ENCODE results near the gene AFAP1.

Gene AFAP1

GRCh38 chr4:7810783-7811535 is 128.7 kb downstream of the AFAP1 start:
- no peak for TF ChIP-seq CTCF (IDR thresholded peaks at IDR 0.05)
- H3K79me2 ChIP-seq, result no peaks in the 10 kb centered on the region
- no peak overlapping the region for H3K4me2 ChIP-seq (ENCODE audit: low read length)
- no peaks in the 10 kb centered on the region for H3K4me1 ChIP-seq
- no peaks in the 10 kb centered on the region for H3K36me3 ChIP-seq (ENCODE audit: control insufficient read depth, insufficient read depth, low read length)
- H3K4me3 ChIP-seq (ENCODE audit: low read depth, low read length), result no peak overlapping the region
- no peak overlapping the region for H2AFZ ChIP-seq
- no peaks in the 10 kb centered on the region for H3K27me3 ChIP-seq (ENCODE audit: control insufficient read depth, insufficient read depth, low read length)
- H3K9me3 ChIP-seq (ENCODE audit: control insufficient read depth, low read length), result no peaks in the 10 kb centered on the region
- no peak overlapping the region for H3K27ac ChIP-seq
- H3K9ac ChIP-seq, result no peak overlapping the region

- Histone ChIP-seq H3K79me2 (no peaks in the 10 kb centered on the region), H3K4me2 (ENCODE audit: low read length) (no peak overlapping the region), H3K4me3 (ENCODE audit: low read depth, low read length) (no peak overlapping the region), H2AFZ (no peak overlapping the region), H3K9me3 (ENCODE audit: control insufficient read depth, low read length) (no peaks in the 10 kb centered on the region), H3K27me3 (ENCODE audit: control insufficient read depth, insufficient read depth, low read length) (no peaks in the 10 kb centered on the region), H3K9ac (no peak overlapping the region), H3K36me3 (ENCODE audit: control insufficient read depth, insufficient read depth, low read length) (no peaks in the 10 kb centered on the region), H3K4me1 (no peaks in the 10 kb centered on the region), H3K27ac (no peak overlapping the region)
- TF ChIP-seq CTCF (IDR thresholded peaks at IDR 0.05), result no peak
These were observed 130.9 kb downstream of the AFAP1 start for GRCh38 chr4:7808752-7809151.

GRCh38 chr4:7808181-7808580 is 131.5 kb downstream of the AFAP1 start:
- H3K79me2 ChIP-seq, result no peaks in the 10 kb centered on the region
- no peaks in the 10 kb centered on the region for H3K4me1 ChIP-seq
- H3K9ac ChIP-seq, result no peak overlapping the region
- no peak overlapping the region for H3K4me3 ChIP-seq (ENCODE audit: low read depth, low read length)
- no peaks in the 10 kb centered on the region for H3K27me3 ChIP-seq (ENCODE audit: control insufficient read depth, insufficient read depth, low read length)
- TF ChIP-seq CTCF (IDR thresholded peaks at IDR 0.05), result no peak
- H2AFZ ChIP-seq, result no peak overlapping the region
- no peak overlapping the region for H3K27ac ChIP-seq
- H3K36me3 ChIP-seq (ENCODE audit: control insufficient read depth, insufficient read depth, low read length), result no peaks in the 10 kb centered on the region
- no peak overlapping the region for H3K4me2 ChIP-seq (ENCODE audit: low read length)
- no peaks in the 10 kb centered on the region for H3K9me3 ChIP-seq (ENCODE audit: control insufficient read depth, low read length)

GRCh38 chr4:7807351-7807921 is 132.2 kb downstream of the AFAP1 start:
- no peaks in the 10 kb centered on the region for H3K36me3 ChIP-seq (ENCODE audit: control insufficient read depth, insufficient read depth, low read length)
- no peak for TF ChIP-seq CTCF (IDR thresholded peaks at IDR 0.05)
- H3K4me1 ChIP-seq, result no peaks in the 10 kb centered on the region
- H2AFZ ChIP-seq, result no peak overlapping the region
- no peak overlapping the region for H3K4me3 ChIP-seq (ENCODE audit: low read depth, low read length)
- no peaks in the 10 kb centered on the region for H3K27me3 ChIP-seq (ENCODE audit: control insufficient read depth, insufficient read depth, low read length)
- peak overlapping the region; percentile 42 for H3K27ac ChIP-seq
- H3K4me2 ChIP-seq (ENCODE audit: low read length), result no peak overlapping the region
- H3K9me3 ChIP-seq (ENCODE audit: control insufficient read depth, low read length), result no peaks in the 10 kb centered on the region
- H3K79me2 ChIP-seq, result no peaks in the 10 kb centered on the region
- H3K9ac ChIP-seq, result no peak overlapping the region
